Erythroblast (primary cell): Measurements from ENCODE around the gene LRBA.

Source experiments
- GATA1 ChIP-seq: IDR thresholded peaks from 2 replicates; pipeline ENCODE4 v1.6.1; 2011; ENCODE audit warnings: low read depth, mild to moderate bottlenecking, control low read depth, low read length, moderate library complexity
- POLR2A ChIP-seq: IDR thresholded peaks from 2 replicates; pipeline ENCODE4 v1.6.1; 2011; ENCODE audit warnings: mild to moderate bottlenecking, low read length

DNA sequence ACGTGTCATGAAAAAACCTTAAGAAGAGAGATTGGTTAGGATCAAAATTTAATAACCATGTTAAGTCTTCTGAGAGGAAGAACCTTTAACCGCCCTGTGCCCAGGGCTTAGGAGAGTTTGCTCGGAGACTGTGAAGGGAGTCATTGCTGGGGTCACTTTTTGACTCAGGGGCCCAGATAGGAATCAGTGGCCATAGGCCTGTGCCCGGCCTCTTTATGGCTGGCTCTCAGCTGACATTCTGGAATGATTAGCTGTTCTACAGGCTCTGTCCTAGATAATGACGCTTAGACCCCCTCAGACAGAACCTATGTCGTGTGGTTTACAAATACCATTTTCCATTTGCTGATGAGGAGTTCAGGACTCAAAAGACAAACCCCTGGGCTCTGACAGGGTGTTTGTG lies 762.8 kb downstream of the LRBA start:
- no peak for TF ChIP-seq POLR2A
- TF ChIP-seq GATA1: no peak
